GM12878 (cell line): ENCODE results near the gene SRSF8. TPM values are rescaled to one million over a fixed set of nuclear protein-coding genes. Genes with fewer than 3 reads are reported as not detected.

ENCODE experiments used
- BHLHE40 ChIP-seq, 2 experiments: fragments of 450-650 bp in 1 of 2; IDR thresholded peaks; 2 replicates each; pipeline ENCODE4 v1.6.1; 2011 to 2017; ENCODE audit warnings: low read depth in 2 of 2, borderline replicate concordance in 1 of 2, improper control_type of control experiment in 1 of 2, low read length in 1 of 2, mild to moderate bottlenecking in 1 of 2
- CBX5 ChIP-seq: sonication (generic); IDR thresholded peaks from 2 replicates; pipeline ENCODE4 v1.6.1; 2016; ENCODE audit warnings: low read depth, moderate library complexity, mild to moderate bottlenecking, inconsistent platforms
- CHD4 ChIP-seq: fragments of 200-600 bp; sonication (generic); IDR thresholded peaks from 2 replicates; pipeline ENCODE4 v1.6.1; 2016; ENCODE audit warnings: mild to moderate bottlenecking
- ETV6 ChIP-seq, 2 experiments: fragments of 450-650 bp in 1 of 2; IDR thresholded peaks in 1 of 2; conservative IDR thresholded peaks in 1 of 2; 2 replicates each; pipeline ENCODE4 v1.6.1; 2014; ENCODE audit warnings: antibody characterized with exemption in 1 of 2, borderline replicate concordance in 1 of 2, low read depth in 1 of 2, mild to moderate bottlenecking in 1 of 2, moderate library complexity in 1 of 2
- FOXK2 ChIP-seq: fragments of 450-650 bp; IDR thresholded peaks from 2 replicates; pipeline ENCODE4 v1.6.1; 2017; ENCODE audit warnings: mild to moderate bottlenecking, moderate library complexity
- MTA3 ChIP-seq: IDR thresholded peaks from 2 replicates; pipeline ENCODE4 v1.6.1; 2012; ENCODE audit warnings: low read length, inconsistent platforms, borderline replicate concordance
- MYB ChIP-seq: fragments of 150-350 bp; IDR thresholded peaks from 2 replicates; pipeline ENCODE4 v1.6.1; 2014; ENCODE audit warnings: mild to moderate bottlenecking, low read depth, low read length, borderline replicate concordance
- PML ChIP-seq: IDR thresholded peaks from 2 replicates; pipeline ENCODE4 v1.6.1; 2012; ENCODE audit warnings: low read length, inconsistent platforms
- RAD21 ChIP-seq: IDR thresholded peaks from 2 replicates; pipeline ENCODE4 v1.6.1; 2011; ENCODE audit warnings: mild to moderate bottlenecking, low read depth, low read length, moderate library complexity; ENCODE audit not compliant: insufficient read depth
- RCOR1 ChIP-seq: conservative IDR thresholded peaks from 2 replicates; pipeline ENCODE4 v1.6.1; 2012; ENCODE audit warnings: low read depth, low read length, improper control_type of control experiment
- SREBF1 ChIP-seq: IDR thresholded peaks from 2 replicates; pipeline ENCODE4 v1.6.1; 2012; ENCODE audit warnings: mild to moderate bottlenecking, low read length
- WRNIP1 ChIP-seq: IDR thresholded peaks from 2 replicates; pipeline ENCODE4 v1.6.1; 2011; ENCODE audit warnings: low read depth, low read length, improper control_type of control experiment, borderline replicate concordance
- ZNF274 ChIP-seq: IDR thresholded peaks from one replicate; pipeline ENCODE4 v1.8.0; 2011; ENCODE audit not compliant: insufficient read length, insufficient read depth
- ZNF384 ChIP-seq: IDR thresholded peaks from 2 replicates; pipeline ENCODE4 v1.6.1; 2012; ENCODE audit warnings: low read depth, mild to moderate bottlenecking, low read length, improper control_type of control experiment, borderline replicate concordance
- polyA plus RNA-seq, 11 experiments: library from polyadenylated mRNA; depleted of rRNA in 4 of 11; unstranded in 6 of 11; stranded (reverse) in 5 of 11; fragments of >200 nt; fragmentation: Nextera tagmentation in 4 of 11; fragmentation: Illumina TruSeq in 1 of 11; extraction: Ambion mirVana in 4 of 11; extraction: Trizol in 1 of 11; gene quantifications; 1 replicate in 1 of 11; 2 replicates in 10 of 11; pipeline versions ENCODE4 v1.2.1 to v1.2.3, GENCODE V29; 2011 to 2016; ENCODE audit warnings: inconsistent platforms in 2 of 11, missing spikeins in 2 of 11, low read depth in 1 of 11
- total RNA-seq, 4 experiments: library from RNA; depleted of rRNA in 3 of 4; stranded (reverse); fragments of >200 nt in 3 of 4; fragmentation: Illumina TruSeq in 1 of 4; extraction: Trizol in 1 of 4; gene quantifications; 2 replicates each; pipeline versions ENCODE4 v1.2.1 to v1.2.3, GENCODE V29; 2013 to 2021
- TF ChIP-seq, protein P1 (sequence below): fragments of 450-650 bp; IDR thresholded peaks from 2 replicates; pipeline ENCODE4 v1.6.1; 2017; ENCODE audit warnings: mild to moderate bottlenecking
- TF ChIP-seq, protein P2 (sequence below): fragments of 450-650 bp; IDR thresholded peaks from 2 replicates; pipeline ENCODE4 v1.6.1; 2017; ENCODE audit warnings: mild to moderate bottlenecking, moderate library complexity
- TF ChIP-seq, protein P3 (sequence below): IDR thresholded peaks from 2 replicates; pipeline ENCODE4 v1.6.1; 2011; ENCODE audit warnings: low read depth, mild to moderate bottlenecking, low read length, moderate library complexity, borderline replicate concordance; ENCODE audit errors: extremely low read depth
- TF ChIP-seq, protein P4 (sequence below): fragments of 450-650 bp; formaldehyde crosslinking; IDR thresholded peaks from 2 replicates; pipeline ENCODE4 v1.5.0; 2022; ENCODE audit warnings: mild to moderate bottlenecking, missing genetic modification characterization

The SRSF8 gene
- total and polyA plus RNA-seq, 10 of the 15 experiments (the other 5 are each of a cell fraction or from before 2014, with no cell fraction given) = 14.2 to 43.1 (median 27.1) TPM

DNA sequence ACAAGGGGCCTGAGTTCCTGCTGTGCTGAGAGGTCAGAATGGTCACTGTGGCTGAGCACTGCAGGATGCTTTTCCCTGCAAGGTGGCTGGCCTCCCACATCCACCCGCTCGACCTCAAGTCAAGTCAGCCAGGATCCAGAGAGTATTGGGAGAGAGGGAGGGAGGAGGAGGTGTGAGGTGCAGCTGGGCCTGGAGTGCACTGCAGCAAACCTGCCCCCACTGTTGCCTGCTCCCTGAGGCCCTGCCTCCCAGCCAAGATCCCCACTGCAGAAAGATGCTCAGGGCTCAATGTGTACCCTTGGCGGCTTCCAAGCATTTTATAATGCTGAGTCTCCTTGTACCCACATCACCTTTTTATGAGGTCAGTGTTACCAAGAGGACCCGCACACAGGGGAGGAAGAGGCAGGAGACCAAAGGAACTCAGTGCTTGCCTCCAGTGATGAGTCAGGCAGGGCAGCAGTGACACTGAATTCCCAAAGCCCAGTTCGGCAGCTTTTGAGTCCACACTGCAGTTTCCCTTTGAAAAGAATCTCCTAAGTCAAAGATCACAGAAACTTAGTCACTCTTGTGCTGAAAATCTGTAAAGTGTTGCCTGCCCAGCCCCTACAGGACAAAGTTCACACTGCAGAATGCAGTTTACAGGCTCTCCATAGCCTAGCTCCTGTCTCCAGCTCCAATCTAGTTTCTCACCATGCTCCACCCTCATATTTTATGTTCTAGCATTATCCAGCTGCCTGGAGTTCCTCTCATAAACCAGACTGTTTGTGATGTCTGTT, 26.0 kb downstream of the SRSF8 start (continued):
- TF ChIP-seq ZNF274 (no peak), BHLHE40 (IDR thresholded peaks at IDR 0.05; ENCODE audit: borderline replicate concordance in 1 of 2, low read depth in 2 of 2, low read length in 1 of 2) (no peak), MTA3 (no peak), CHD4 (no peak), RAD21 (peak; percentile 27; the same call in 1 of the 2 replicates), FOXK2 (no peak), CBX5 (0 out of 2 replicates have a peak, but pooled peaks have one; percentile 13), WRNIP1 (no peak; the same call in 1 of the 2 replicates), SREBF1 (no peak), ETV6 (conservative IDR thresholded peaks at IDR 0.05 in 1 of 2, IDR thresholded peaks at IDR 0.05 in 1 of 2; ENCODE audit: borderline replicate concordance in 1 of 2, low read depth in 1 of 2) (no peak), RCOR1 (no peak), PML (no peak), ZNF384 (no peak), MYB (no peak)
- TF ChIP-seq, protein P1, sequence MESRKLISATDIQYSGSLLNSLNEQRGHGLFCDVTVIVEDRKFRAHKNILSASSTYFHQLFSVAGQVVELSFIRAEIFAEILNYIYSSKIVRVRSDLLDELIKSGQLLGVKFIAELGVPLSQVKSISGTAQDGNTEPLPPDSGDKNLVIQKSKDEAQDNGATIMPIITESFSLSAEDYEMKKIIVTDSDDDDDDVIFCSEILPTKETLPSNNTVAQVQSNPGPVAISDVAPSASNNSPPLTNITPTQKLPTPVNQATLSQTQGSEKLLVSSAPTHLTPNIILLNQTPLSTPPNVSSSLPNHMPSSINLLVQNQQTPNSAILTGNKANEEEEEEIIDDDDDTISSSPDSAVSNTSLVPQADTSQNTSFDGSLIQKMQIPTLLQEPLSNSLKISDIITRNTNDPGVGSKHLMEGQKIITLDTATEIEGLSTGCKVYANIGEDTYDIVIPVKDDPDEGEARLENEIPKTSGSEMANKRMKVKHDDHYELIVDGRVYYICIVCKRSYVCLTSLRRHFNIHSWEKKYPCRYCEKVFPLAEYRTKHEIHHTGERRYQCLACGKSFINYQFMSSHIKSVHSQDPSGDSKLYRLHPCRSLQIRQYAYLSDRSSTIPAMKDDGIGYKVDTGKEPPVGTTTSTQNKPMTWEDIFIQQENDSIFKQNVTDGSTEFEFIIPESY = no peak
- TF ChIP-seq, protein P2, sequence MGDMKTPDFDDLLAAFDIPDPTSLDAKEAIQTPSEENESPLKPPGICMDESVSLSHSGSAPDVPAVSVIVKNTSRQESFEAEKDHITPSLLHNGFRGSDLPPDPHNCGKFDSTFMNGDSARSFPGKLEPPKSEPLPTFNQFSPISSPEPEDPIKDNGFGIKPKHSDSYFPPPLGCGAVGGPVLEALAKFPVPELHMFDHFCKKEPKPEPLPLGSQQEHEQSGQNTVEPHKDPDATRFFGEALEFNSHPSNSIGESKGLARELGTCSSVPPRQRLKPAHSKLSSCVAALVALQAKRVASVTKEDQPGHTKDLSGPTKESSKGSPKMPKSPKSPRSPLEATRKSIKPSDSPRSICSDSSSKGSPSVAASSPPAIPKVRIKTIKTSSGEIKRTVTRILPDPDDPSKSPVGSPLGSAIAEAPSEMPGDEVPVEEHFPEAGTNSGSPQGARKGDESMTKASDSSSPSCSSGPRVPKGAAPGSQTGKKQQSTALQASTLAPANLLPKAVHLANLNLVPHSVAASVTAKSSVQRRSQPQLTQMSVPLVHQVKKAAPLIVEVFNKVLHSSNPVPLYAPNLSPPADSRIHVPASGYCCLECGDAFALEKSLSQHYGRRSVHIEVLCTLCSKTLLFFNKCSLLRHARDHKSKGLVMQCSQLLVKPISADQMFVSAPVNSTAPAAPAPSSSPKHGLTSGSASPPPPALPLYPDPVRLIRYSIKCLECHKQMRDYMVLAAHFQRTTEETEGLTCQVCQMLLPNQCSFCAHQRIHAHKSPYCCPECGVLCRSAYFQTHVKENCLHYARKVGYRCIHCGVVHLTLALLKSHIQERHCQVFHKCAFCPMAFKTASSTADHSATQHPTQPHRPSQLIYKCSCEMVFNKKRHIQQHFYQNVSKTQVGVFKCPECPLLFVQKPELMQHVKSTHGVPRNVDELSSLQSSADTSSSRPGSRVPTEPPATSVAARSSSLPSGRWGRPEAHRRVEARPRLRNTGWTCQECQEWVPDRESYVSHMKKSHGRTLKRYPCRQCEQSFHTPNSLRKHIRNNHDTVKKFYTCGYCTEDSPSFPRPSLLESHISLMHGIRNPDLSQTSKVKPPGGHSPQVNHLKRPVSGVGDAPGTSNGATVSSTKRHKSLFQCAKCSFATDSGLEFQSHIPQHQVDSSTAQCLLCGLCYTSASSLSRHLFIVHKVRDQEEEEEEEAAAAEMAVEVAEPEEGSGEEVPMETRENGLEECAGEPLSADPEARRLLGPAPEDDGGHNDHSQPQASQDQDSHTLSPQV = no peak
- TF ChIP-seq, protein P3, sequence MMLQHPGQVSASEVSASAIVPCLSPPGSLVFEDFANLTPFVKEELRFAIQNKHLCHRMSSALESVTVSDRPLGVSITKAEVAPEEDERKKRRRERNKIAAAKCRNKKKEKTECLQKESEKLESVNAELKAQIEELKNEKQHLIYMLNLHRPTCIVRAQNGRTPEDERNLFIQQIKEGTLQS = no peak
- TF ChIP-seq, protein P4, sequence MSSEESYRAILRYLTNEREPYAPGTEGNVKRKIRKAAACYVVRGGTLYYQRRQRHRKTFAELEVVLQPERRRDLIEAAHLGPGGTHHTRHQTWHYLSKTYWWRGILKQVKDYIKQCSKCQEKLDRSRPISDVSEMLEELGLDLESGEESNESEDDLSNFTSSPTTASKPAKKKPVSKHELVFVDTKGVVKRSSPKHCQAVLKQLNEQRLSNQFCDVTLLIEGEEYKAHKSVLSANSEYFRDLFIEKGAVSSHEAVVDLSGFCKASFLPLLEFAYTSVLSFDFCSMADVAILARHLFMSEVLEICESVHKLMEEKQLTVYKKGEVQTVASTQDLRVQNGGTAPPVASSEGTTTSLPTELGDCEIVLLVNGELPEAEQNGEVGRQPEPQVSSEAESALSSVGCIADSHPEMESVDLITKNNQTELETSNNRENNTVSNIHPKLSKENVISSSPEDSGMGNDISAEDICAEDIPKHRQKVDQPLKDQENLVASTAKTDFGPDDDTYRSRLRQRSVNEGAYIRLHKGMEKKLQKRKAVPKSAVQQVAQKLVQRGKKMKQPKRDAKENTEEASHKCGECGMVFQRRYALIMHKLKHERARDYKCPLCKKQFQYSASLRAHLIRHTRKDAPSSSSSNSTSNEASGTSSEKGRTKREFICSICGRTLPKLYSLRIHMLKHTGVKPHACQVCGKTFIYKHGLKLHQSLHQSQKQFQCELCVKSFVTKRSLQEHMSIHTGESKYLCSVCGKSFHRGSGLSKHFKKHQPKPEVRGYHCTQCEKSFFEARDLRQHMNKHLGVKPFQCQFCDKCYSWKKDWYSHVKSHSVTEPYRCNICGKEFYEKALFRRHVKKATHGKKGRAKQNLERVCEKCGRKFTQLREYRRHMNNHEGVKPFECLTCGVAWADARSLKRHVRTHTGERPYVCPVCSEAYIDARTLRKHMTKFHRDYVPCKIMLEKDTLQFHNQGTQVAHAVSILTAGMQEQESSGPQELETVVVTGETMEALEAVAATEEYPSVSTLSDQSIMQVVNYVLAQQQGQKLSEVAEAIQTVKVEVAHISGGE (CRISPR knock-in tag) = no peak
